H9 (cell line): ENCODE measurements around the gene GJB5. TPM values are rescaled to one million over a fixed set of nuclear protein-coding genes. Genes with fewer than 3 reads are reported as not detected.

ENCODE experiments used
- DNase-seq: peaks from one replicate; pipeline ENCODE4 v3.0.0-alpha.2; 2017
- H2AFZ ChIP-seq: one replicate; pipeline ENCODE4 v1.6.1; 2013; ENCODE audit warnings: mild to moderate bottlenecking, low read length, control low read depth, moderate library complexity
- H2AK5ac ChIP-seq: 2 replicates; pipeline ENCODE4 v1.6.1; 2013; ENCODE audit warnings: low read length, control low read depth, mixed read lengths; ENCODE audit not compliant: insufficient read length
- H2BK120ac ChIP-seq: one replicate; pipeline ENCODE4 v1.6.1; 2013; ENCODE audit warnings: low read depth, mild to moderate bottlenecking, low read length, control low read depth, inconsistent platforms; ENCODE audit not compliant: poor library complexity, severe bottlenecking
- H2BK12ac ChIP-seq: 2 replicates; pipeline ENCODE4 v1.6.1; 2013; ENCODE audit warnings: low read length, control low read depth, mixed read lengths, low read depth; ENCODE audit not compliant: insufficient read length
- H2BK15ac ChIP-seq: 2 replicates; pipeline ENCODE4 v1.6.1; 2013; ENCODE audit warnings: low read depth, low read length, control low read depth
- H2BK20ac ChIP-seq: one replicate; pipeline ENCODE4 v1.6.1; 2013; ENCODE audit warnings: low read depth, mild to moderate bottlenecking, low read length, control low read depth, inconsistent platforms; ENCODE audit not compliant: poor library complexity, severe bottlenecking
- H2BK5ac ChIP-seq: 2 replicates; pipeline ENCODE4 v1.6.1; 2013; ENCODE audit warnings: low read length, control low read depth, mixed read lengths; ENCODE audit not compliant: insufficient read length
- H3K14ac ChIP-seq: 2 replicates; pipeline ENCODE4 v1.6.1; 2013; ENCODE audit warnings: low read length, control low read depth; ENCODE audit not compliant: insufficient read depth
- H3K18ac ChIP-seq: 2 replicates; pipeline ENCODE4 v1.6.1; 2013; ENCODE audit warnings: low read depth, mild to moderate bottlenecking, mixed read lengths, low read length, control low read depth; ENCODE audit not compliant: insufficient read length
- H3K23ac ChIP-seq: 2 replicates; pipeline ENCODE4 v1.6.1; 2013; ENCODE audit warnings: low read length, control low read depth, mixed read lengths, low read depth; ENCODE audit not compliant: insufficient read length
- H3K23me2 ChIP-seq: 2 replicates; pipeline ENCODE4 v1.6.1; 2013; ENCODE audit warnings: low read depth, mild to moderate bottlenecking, mixed read lengths, low read length, control low read depth; ENCODE audit not compliant: insufficient read length, poor library complexity, severe bottlenecking
- H3K27ac ChIP-seq: 2 replicates; pipeline ENCODE4 v1.5.1; 2013; ENCODE audit warnings: low read length, control low read depth, mixed read lengths, low read depth; ENCODE audit not compliant: insufficient read length
- H3K27me3 ChIP-seq: 2 replicates; pipeline ENCODE4 v1.6.1; 2013; ENCODE audit warnings: low read length, control low read depth, inconsistent platforms; ENCODE audit not compliant: insufficient read depth
- H3K4ac ChIP-seq: 2 replicates; pipeline ENCODE4 v1.6.1; 2013; ENCODE audit warnings: low read depth, mild to moderate bottlenecking, control low read depth, inconsistent platforms, low read length, moderate library complexity
- H3K4me1 ChIP-seq: 2 replicates; pipeline ENCODE4 v1.6.1; 2013; ENCODE audit warnings: low read length, control low read depth, inconsistent platforms; ENCODE audit not compliant: insufficient read depth
- H3K4me2 ChIP-seq: 2 replicates; pipeline ENCODE4 v1.6.1; 2013; ENCODE audit warnings: low read length, control low read depth, mixed read lengths; ENCODE audit not compliant: insufficient read length, insufficient read depth
- H3K56ac ChIP-seq: 2 replicates; pipeline ENCODE4 v1.6.1; 2013; ENCODE audit warnings: low read depth, mild to moderate bottlenecking, mixed read lengths, low read length, control low read depth; ENCODE audit not compliant: insufficient read length
- H3K79me1 ChIP-seq: 2 replicates; pipeline ENCODE4 v1.6.1; 2013; ENCODE audit warnings: low read depth, mild to moderate bottlenecking, moderate library complexity, low read length, control low read depth, inconsistent platforms; ENCODE audit not compliant: insufficient read depth, poor library complexity, severe bottlenecking
- H3K79me2 ChIP-seq: 2 replicates; pipeline ENCODE4 v1.6.1; 2013; ENCODE audit warnings: low read length, control low read depth, inconsistent platforms; ENCODE audit not compliant: insufficient read depth
- H3K9ac ChIP-seq: 2 replicates; pipeline ENCODE4 v1.6.1; 2013; ENCODE audit warnings: low read length, control low read depth, mixed read lengths; ENCODE audit not compliant: insufficient read length; ENCODE audit errors: extremely low read depth
- H3K9me3 ChIP-seq: one replicate; pipeline ENCODE4 v1.6.1; 2013; ENCODE audit warnings: low read depth, low read length, inconsistent platforms; ENCODE audit not compliant: control insufficient read depth
- H3T11ph ChIP-seq: one replicate; pipeline ENCODE4 v1.6.1; 2013; ENCODE audit warnings: mild to moderate bottlenecking, low read length, control low read depth, inconsistent platforms
- H4K20me1 ChIP-seq: one replicate; pipeline ENCODE4 v1.6.1; 2013; ENCODE audit not compliant: control insufficient read depth, insufficient read length, insufficient read depth
- H4K5ac ChIP-seq: 2 replicates; pipeline ENCODE4 v1.6.1; 2013; ENCODE audit warnings: low read depth, mild to moderate bottlenecking, mixed read lengths, low read length, control low read depth; ENCODE audit not compliant: insufficient read length
- H4K8ac ChIP-seq: replicated peaks from 2 replicates; pipeline ENCODE4 v1.6.1; 2013; ENCODE audit warnings: low read length, control low read depth, mixed read lengths, low read depth; ENCODE audit not compliant: insufficient read length
- H4K91ac ChIP-seq: 2 replicates; pipeline ENCODE4 v1.6.1; 2013; ENCODE audit warnings: low read depth, mild to moderate bottlenecking, moderate library complexity, mixed read lengths, low read length, control low read depth; ENCODE audit not compliant: insufficient read length
- H3K27ac Mint-ChIP-seq, 3 experiments: 2 replicates in 2 of 3; 3 replicates in 1 of 3; pipeline ENCODE4 v1.8.0; 2020 to 2021; ENCODE audit warnings: mixed read lengths in 3 of 3, mild to moderate bottlenecking in 1 of 3, moderate library complexity in 1 of 3
- H3K27me3 Mint-ChIP-seq: 2 replicates; pipeline ENCODE4 v1.8.0; 2021; ENCODE audit warnings: low read depth, mild to moderate bottlenecking, moderate library complexity, mixed read lengths
- H3K36me3 Mint-ChIP-seq, 3 experiments: 2 replicates in 2 of 3; 3 replicates in 1 of 3; pipeline ENCODE4 v1.8.0; 2020 to 2021; ENCODE audit warnings: low read depth in 3 of 3, mixed read lengths in 3 of 3; ENCODE audit not compliant: insufficient read depth in 1 of 3
- H3K4me1 Mint-ChIP-seq, 2 experiments: 2 replicates each; pipeline ENCODE4 v1.8.0; 2020; ENCODE audit warnings: mixed read lengths in 2 of 2
- H3K4me3 Mint-ChIP-seq, 2 experiments: 2 replicates in 1 of 2; 3 replicates in 1 of 2; pipeline ENCODE4 v1.8.0; 2020 to 2021; ENCODE audit warnings: mild to moderate bottlenecking in 2 of 2, mixed read lengths in 2 of 2, moderate library complexity in 1 of 2
- H3K9me3 Mint-ChIP-seq, 2 experiments: 2 replicates in 1 of 2; 3 replicates in 1 of 2; pipeline ENCODE4 v1.8.0; 2020; ENCODE audit warnings: mild to moderate bottlenecking in 2 of 2, mixed read lengths in 2 of 2, moderate library complexity in 1 of 2
- CTCF ChIP-seq: fragments of 200-600 bp; sonication (generic); conservative IDR thresholded peaks from 3 replicates; pipeline ENCODE4 v1.8.0; 2021; ENCODE audit warnings: antibody characterized with exemption, mild to moderate bottlenecking
- WGBS: extraction: QIAGEN DNeasy Blood & Tissue Kit; methylation state at CpG from one replicate; pipeline ENCODE4 v1.1.7; 2013; ENCODE audit warnings: missing lambda C conversion rate, low lambda C conversion rate, mixed read lengths; ENCODE audit not compliant: insufficient read length; ENCODE audit errors: extremely low coverage; 5-methylcytosine and 5-hydroxymethylcytosine counted together
- total RNA-seq: library from RNA; stranded (reverse); gene quantifications from 2 replicates; pipeline ENCODE4 v1.2.1, GENCODE V29; 2021

GJB5 gene
- total RNA-seq, 1 experiment from 2014 or later: 0.22 TPM

DNA sequence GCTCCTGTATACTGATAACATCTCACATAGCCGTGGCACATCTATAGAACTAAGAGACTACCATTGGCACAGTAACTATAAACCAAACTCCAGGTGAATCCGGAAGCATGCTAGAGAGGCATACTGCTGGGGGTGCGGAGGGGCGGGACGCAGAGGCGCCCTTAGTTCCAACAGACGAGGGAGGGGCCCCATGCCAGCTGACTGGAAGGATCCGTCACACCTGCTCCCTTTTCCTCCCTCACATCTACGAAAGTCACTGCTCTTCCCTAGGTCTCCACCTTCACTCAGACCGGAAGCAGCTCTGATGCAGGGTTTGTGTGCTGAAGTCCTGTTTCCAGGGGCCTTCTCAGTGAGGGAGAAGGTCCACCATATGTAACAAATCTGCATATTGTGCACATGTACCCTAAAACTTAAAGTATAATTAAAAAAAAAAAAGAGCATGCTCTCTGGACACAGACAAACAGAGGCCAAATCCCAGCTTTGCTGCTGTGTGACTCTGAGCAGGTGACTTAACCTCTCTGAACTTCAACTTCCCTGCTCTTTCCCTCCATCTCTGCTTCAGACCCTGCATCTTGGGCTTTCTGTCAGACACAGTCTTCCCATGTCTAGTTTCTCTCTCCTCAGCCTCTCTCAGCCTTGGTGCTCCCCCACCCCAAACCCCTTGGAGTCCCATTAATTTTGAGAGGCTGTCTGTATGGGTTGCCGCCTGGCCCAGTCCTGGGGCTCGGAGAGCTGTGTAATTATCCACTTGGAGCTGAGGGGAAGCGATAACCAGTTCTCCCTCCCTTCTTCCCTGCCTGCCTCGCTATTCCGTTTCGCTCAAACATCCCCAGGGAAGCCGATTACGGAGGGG lies 7.8 kb upstream of the GJB5 start:
- no CpG with 5 or more reads among the region's 18 CpGs for WGBS
- Mint-ChIP-seq H3K27me3 (peaks cover 20% of the 10 kb centered on the region), H3K9me3 (no peaks in the 10 kb centered on the region; a peak in 1 of 5 replicates)

More for the DNA sequence above, 7.8 kb upstream of the GJB5 start:
- no peak overlapping the region for H3T11ph ChIP-seq
- no peak overlapping the region for H4K91ac ChIP-seq
- no peak overlapping the region for H2BK20ac ChIP-seq
- no peak overlapping the region for H3K56ac ChIP-seq
- no peaks in the 10 kb centered on the region for H4K20me1 ChIP-seq
- no peak for DNase-seq
- no peaks in the 10 kb centered on the region for H3K79me2 ChIP-seq
- no peak overlapping the region for H3K4ac ChIP-seq
- no peak overlapping the region for H3K27ac Mint-ChIP-seq
- H3K23me2 ChIP-seq: no peaks in the 10 kb centered on the region
- no peak overlapping the region for H3K14ac ChIP-seq
- TF ChIP-seq CTCF: no peak
- H3K23ac ChIP-seq: no peak overlapping the region
- no peak overlapping the region for H2AK5ac ChIP-seq
- no peaks in the 10 kb centered on the region; the same call in 1 of the 2 replicates for H3K4me1 ChIP-seq
- no peaks in the 10 kb centered on the region for H3K9me3 ChIP-seq
- no peaks in the 10 kb centered on the region for H3K79me1 ChIP-seq
- no peak overlapping the region for H3K27ac ChIP-seq
- H2AFZ ChIP-seq: no peak overlapping the region
- no peak overlapping the region for H2BK12ac ChIP-seq
- peaks cover 18 to 24% of the 10 kb centered on the region in 2 experiments for H3K4me1 Mint-ChIP-seq
- no peak overlapping the region for H4K5ac ChIP-seq
- no peak overlapping the region for H2BK120ac ChIP-seq
- no peak overlapping the region for H3K4me2 ChIP-seq
- H3K4me3 Mint-ChIP-seq: no peak overlapping the region
- no peak overlapping the region for H4K8ac ChIP-seq
- H3K18ac ChIP-seq: no peak overlapping the region
- H3K27me3 ChIP-seq: no peaks in the 10 kb centered on the region; the same call in 1 of the 2 replicates
- no peak overlapping the region for H2BK5ac ChIP-seq
- no peak overlapping the region for H2BK15ac ChIP-seq
- no peak overlapping the region for H3K9ac ChIP-seq
- no peaks in the 10 kb centered on the region; a peak in 1 of 7 replicates for H3K36me3 Mint-ChIP-seq
